GM13977 (cell line): Measurements from ENCODE around the gene SCFD2.
"Not testable (repeated sequence)": the region's sequence is repeated elsewhere in the genome, so short reads cannot be mapped to it uniquely, and the experiment has no call there.

Source experiments
- DNase-seq: peaks from one replicate; pipeline ENCODE4 v3.0.0; 2012; ENCODE audit warnings: low spot score
- CTCF ChIP-seq: IDR thresholded peaks from 2 replicates; pipeline ENCODE4 v1.5.1; 2012; ENCODE audit warnings: mild to moderate bottlenecking, control low read depth; ENCODE audit not compliant: insufficient read depth; ENCODE audit errors: extremely low read depth, missing control alignments
- in situ Hi-C: fragments of 300-500 bp; cut with MboI; formaldehyde crosslinking; loops from one replicate; pipeline ENCODE4 v1.12.0; 2022; ENCODE audit warnings: low sequenced_read_pairs, low pct_unique_long_range_greater_than_20kb, mixed read lengths, inconsistent platforms; ENCODE audit not compliant: unreplicated experiment

Gene SCFD2

GRCh38 chr4:53040851-53041250 lies 325.0 kb downstream of the SCFD2 start:
- in situ Hi-C loops = no loop called here
- no peak for TF ChIP-seq CTCF
- no peak for DNase-seq

- DNase-seq = no peak
- in situ Hi-C loops = no loop called here
These were observed 325.4 kb downstream of the SCFD2 start for GRCh38 chr4:53040459-53040815.

GRCh38 chr4:53039741-53040458 lies 326.0 kb downstream of the SCFD2 start:
- no peak for TF ChIP-seq CTCF
- in situ Hi-C loops = no loop called here
- no peak for DNase-seq

More at GRCh38 chr4:53040459-53040815, 325.4 kb downstream of the SCFD2 start:
- no peak for TF ChIP-seq CTCF

- in situ Hi-C loops = no loop called here
- no peak for TF ChIP-seq CTCF
- DNase-seq = no peak
These were observed 328.0 kb downstream of the SCFD2 start for GRCh38 chr4:53037892-53038291.

GRCh38 chr4:53032908-53033307 lies 333.0 kb downstream of the SCFD2 start:
- in situ Hi-C loops, DNase-seq: not testable (repeated sequence)

- TF ChIP-seq CTCF = no peak
- in situ Hi-C loops = no loop called here
- DNase-seq = no peak
These were observed 339.6 kb downstream of the SCFD2 start for GRCh38 chr4:53026233-53026632.

- no peak for TF ChIP-seq CTCF
- no peak for DNase-seq
- in situ Hi-C loops = loop anchor here (25.0 kb wide), 1 partner anchor 1189 kb away; no protein-coding TSS in a partner anchor
These were observed 342.1 kb downstream of the SCFD2 start for GRCh38 chr4:53023677-53024299.
